RWPE1 (cell line): Measurements from ENCODE around the gene SCN7A.

Experiments used
- CTCF ChIA-PET: fragments of 350-600 bp; sonication (Branson Sonifier 250); formaldehyde crosslinking; extraction: SDS; loops from one replicate; lab custom pipeline; 2021; lab: Yijun Ruan, JAX
- POLR2A ChIA-PET: fragments of 400-600 bp; formaldehyde crosslinking; extraction: SDS; loops from one replicate; lab custom pipeline; 2020; ENCODE audit warnings: antibody characterized with exemption; ENCODE audit not compliant: low non-redundant PET; lab: Yijun Ruan, JAX
- DNase-seq: peaks from one replicate; pipeline ENCODE4 v3.0.0; 2012; ENCODE audit warnings: low spot score
- H3K27ac ChIP-seq: fragments of 450-650 bp; 2 replicates; pipeline ENCODE4 v1.5.1; 2017
- TF ChIP-seq, protein P1 (sequence below): fragments of 450-650 bp; conservative IDR thresholded peaks from 2 replicates; pipeline ENCODE4 v1.5.1; 2017; ENCODE audit warnings: low read depth, mild to moderate bottlenecking

Gene SCN7A

DNA sequence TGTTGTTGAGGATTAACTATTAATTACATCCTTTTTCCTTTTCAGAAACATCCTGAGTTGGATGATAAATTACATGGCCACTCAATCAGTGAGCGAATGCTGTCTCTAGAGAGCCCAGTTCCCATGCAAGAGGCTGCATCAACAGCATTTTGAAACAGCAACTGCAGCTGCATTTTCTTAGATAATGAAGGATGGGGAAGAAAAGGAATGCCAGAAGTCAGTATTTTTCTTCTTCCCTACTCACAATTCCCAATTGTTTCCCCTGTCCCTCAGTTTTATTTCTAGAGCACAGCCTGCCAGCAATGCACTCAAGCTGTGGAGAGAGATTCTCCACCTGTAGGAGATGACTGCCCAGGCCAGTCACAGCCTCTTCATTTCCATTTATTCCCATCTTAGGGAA lies 6.9 kb downstream of the SCN7A start:
- no peak overlapping the region for H3K27ac ChIP-seq
- no peak for DNase-seq
- TF ChIP-seq, protein P1, sequence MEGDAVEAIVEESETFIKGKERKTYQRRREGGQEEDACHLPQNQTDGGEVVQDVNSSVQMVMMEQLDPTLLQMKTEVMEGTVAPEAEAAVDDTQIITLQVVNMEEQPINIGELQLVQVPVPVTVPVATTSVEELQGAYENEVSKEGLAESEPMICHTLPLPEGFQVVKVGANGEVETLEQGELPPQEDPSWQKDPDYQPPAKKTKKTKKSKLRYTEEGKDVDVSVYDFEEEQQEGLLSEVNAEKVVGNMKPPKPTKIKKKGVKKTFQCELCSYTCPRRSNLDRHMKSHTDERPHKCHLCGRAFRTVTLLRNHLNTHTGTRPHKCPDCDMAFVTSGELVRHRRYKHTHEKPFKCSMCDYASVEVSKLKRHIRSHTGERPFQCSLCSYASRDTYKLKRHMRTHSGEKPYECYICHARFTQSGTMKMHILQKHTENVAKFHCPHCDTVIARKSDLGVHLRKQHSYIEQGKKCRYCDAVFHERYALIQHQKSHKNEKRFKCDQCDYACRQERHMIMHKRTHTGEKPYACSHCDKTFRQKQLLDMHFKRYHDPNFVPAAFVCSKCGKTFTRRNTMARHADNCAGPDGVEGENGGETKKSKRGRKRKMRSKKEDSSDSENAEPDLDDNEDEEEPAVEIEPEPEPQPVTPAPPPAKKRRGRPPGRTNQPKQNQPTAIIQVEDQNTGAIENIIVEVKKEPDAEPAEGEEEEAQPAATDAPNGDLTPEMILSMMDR, result no peak
- ChIA-PET POLR2A (no interaction called here), CTCF (interaction anchor here (0.5 kb wide), 1 partner anchor 519 kb away, joined by 3 read pairs; no protein-coding TSS in a partner anchor)

DNA sequence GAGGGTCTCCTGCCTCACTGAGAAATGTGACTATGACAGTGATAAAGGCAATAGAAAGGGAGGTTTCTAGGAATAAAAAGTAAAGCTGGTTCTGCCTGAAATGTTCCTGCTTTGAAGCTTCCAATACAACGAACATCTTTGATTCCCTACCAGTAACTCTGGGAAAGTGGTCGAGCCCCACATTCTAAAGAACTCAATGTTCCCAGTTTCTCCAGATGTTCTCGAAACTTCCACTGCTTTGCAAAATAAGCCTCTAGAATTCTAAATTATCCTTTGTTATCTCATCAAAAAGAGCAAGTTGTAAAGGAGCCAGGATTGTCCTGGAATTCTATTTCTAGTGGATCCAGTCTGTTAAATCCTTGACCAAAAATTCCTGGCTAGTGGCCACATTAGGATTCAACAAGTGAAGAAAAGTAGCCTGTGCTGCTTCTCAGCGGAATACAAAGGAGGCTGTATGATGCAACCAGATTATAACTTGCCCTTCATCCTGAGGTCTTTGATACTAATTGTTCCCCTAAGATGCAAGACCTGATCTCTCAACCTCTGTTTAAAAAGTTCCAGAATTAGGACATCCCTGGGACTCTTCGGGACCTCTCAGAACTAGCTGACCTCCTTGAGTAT lies 8.4 kb downstream of the SCN7A start:
- POLR2A ChIA-PET, result no interaction called here
- no peak for DNase-seq
- CTCF ChIA-PET, result no interaction called here
- TF ChIP-seq, protein P1, result no peak
- no peak overlapping the region for H3K27ac ChIP-seq

DNA sequence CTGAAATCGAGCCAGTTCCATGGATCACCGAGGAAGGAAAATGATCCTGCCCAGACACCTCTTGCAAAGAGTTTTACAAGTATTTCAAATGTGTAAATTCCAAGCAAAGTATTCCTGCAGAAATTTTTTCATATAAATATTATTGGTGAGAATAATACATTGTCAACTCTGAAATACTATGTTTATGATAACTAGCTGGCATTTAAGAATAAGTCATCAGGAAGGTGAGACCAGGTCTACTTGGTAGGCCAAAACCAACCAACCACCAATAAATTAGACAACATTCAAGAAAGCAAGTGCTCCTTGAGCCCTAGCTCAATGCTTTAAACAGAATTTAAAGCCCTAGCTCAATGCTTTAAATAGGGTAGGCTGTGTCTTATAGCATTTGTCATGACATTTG lies 21.7 kb downstream of the SCN7A start:
- CTCF ChIA-PET, result no interaction called here
- H3K27ac ChIP-seq, result no peak overlapping the region
- POLR2A ChIA-PET, result no interaction called here
- DNase-seq, result no peak
- TF ChIP-seq, protein P1, result no peak

- H3K27ac ChIP-seq, result no peak overlapping the region
- POLR2A ChIA-PET, result no interaction called here
- CTCF ChIA-PET, result interaction anchor here (0.5 kb wide), 1 partner anchor 13 kb away, joined by 3 read pairs; no protein-coding TSS in a partner anchor
- no peak for DNase-seq
- TF ChIP-seq, protein P1, result no peak
Measured at GRCh38 chr2:166468124-166469024, 25.7 kb downstream of the SCN7A start.

DNA sequence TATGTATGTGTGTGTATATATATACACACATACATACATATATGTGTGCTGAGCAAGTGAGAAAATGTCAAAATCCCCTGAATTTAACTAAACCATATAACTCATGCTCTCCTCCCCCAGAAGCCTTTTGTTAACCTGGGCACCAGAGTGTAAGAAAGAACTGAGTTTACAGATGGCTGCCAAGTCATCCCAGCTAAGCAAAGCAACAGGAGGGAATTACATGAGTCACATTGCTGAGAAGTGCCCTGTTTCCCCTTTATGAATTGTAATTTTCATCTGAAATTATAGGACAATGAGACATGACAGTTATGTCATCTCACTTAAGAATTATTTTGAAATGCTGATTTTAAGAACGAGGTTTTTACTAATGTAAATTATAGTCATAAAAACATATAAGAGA lies 29.9 kb downstream of the SCN7A start:
- ChIA-PET CTCF (no interaction called here), POLR2A (no interaction called here)
- no peak overlapping the region for H3K27ac ChIP-seq
- TF ChIP-seq, protein P1, result no peak
- DNase-seq, result no peak

- no peak for DNase-seq
- H3K27ac ChIP-seq, result no peak overlapping the region
- TF ChIP-seq, protein P1, result no peak
- ChIA-PET POLR2A (no interaction called here), CTCF (no interaction called here)
Measured at GRCh38 chr2:166463640-166464039, 30.4 kb downstream of the SCN7A start.
